Measurements from ENCODE around the gene IFT43.

DNA sequence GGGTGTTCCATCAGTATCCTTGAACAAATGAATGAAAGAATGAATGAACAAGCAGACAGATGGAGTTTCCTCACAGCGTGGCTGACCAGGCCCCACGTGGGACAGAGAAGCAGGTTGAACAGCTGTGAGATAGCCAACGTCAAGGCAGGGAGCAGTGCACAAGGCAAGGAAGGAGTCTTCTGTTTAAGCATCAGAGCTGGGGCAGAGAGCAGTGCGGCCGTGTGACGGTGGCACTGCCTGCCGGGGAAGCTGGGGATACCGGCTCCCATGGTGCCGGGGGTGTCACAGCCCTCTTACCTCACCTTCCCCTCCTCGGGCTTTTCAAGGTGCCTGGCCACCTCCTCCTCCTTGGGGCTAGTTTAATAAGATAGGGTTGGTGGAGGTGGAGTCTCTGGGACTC is 92.9 kb downstream of the IFT43 start:
- TF ChIP-seq, protein P1, sequence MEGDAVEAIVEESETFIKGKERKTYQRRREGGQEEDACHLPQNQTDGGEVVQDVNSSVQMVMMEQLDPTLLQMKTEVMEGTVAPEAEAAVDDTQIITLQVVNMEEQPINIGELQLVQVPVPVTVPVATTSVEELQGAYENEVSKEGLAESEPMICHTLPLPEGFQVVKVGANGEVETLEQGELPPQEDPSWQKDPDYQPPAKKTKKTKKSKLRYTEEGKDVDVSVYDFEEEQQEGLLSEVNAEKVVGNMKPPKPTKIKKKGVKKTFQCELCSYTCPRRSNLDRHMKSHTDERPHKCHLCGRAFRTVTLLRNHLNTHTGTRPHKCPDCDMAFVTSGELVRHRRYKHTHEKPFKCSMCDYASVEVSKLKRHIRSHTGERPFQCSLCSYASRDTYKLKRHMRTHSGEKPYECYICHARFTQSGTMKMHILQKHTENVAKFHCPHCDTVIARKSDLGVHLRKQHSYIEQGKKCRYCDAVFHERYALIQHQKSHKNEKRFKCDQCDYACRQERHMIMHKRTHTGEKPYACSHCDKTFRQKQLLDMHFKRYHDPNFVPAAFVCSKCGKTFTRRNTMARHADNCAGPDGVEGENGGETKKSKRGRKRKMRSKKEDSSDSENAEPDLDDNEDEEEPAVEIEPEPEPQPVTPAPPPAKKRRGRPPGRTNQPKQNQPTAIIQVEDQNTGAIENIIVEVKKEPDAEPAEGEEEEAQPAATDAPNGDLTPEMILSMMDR (conservative IDR thresholded peaks at IDR 0.05) = no peak
- TF ChIP-seq EZH2 (IDR thresholded peaks at IDR 0.05; ENCODE audit: low read depth) = no peak

Data from PC-9 (cell line).